Activated CD8-positive, alpha-beta memory T cell treated with anti-CD3 and anti-CD28 coated beads, Interleukin-2, amount 50 U/mL, for 24 hours (primary cell): ENCODE results near the gene AIFM3.

ENCODE experiments used
- DNase-seq: peaks from one replicate; pipeline ENCODE4 v3.0.0-alpha.2; 2020; ENCODE audit errors: extremely low read depth

The AIFM3 gene

DNA sequence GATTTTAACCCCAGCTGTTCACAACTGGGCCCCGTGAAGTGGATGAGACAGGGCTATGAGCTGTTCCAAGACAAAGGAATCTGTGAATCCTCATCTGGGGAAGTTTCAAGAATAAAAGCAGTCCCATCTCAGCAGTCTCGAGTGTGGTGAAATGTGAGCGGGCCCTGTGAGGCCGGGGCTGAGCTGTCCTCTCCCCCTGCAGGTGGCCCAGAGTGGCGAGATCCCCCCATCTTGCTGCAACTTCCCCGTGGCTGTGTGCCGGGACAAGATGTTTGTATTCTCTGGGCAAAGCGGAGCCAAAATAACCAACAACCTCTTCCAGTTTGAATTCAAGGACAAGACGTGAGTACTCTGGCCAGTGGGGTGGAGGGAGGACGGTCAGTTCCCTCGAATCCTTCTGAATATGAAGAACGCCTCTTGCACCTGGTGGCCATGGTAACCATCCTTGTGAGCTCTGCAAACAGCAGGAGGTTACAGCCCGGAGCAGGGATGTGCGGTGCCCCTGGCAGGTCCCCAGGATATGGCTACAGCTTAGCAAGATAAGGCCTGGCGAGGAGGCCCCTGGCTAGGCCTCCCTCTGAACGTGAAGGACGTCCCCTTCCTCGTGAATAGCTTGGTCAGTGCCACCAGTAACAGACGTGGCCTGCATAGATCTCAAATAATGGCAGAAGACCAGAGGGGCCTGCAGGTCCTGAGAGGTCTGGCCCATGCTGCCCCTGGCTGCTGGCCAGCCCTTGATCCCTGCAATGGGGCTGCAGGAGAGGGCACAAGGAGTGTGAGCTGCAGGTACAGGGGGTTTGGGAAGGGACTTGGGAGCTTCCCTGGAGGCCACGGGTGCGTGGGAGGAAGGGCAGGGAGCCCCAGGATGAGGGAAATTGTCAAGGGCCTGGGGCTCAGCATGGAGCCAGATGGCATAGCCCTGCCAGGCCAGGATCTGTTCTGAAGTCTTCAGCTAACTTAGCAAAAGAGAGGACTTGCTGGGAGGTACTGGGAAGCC lies 23.4 kb downstream of the AIFM3 start:
- DNase-seq = no peak

DNA sequence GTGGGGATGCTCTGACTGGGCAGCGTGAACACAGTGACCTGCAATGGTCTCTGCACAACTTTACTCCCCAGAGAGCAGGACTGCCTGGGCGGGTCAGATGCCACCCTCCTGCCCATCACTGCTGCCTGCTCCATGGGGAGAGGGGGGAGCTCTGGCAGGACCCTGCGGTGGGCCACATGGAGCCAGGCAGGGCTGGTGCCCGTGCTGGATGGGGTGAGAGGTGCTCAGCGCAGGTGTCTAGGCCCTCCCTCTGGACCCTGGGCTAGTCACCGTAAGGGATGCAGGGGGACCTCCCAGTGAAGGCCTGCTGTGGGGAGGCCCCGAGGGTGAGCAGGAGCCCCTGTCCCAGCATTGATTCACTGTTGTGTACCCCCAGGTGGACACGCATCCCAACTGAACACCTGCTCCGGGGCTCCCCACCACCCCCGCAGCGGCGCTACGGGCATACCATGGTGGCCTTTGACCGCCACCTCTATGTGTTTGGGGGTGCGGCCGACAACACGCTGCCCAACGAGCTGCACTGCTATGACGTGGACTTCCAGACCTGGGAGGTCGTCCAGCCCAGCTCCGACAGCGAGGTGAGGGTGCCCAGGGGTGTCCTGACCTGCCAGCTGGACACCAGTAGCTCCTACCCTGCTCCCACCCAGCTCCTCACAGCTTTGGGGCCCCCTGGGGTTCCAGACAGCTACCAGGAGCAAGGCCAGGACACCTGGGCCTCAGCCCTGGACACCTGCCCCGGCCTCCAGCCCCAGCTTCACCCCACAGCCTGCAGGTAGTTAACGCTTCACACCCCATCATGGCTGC lies 24.4 kb downstream of the AIFM3 start:
- no peak for DNase-seq

DNA sequence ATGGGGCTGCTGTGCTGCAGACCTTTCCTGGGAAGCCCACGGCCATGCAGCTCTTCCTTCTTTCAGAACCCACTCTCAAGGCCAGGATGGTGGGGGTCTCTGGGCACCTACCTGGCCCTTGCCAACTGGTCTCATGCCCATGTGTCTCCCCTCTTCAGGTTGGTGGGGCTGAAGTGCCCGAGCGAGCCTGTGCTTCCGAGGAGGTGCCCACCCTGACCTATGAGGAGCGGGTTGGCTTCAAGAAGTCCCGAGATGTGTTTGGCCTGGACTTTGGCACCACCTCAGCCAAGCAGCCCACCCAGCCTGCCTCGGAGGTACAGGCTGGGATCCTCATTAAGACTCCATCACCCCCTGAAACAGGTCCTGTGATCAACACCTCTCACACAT lies 25.0 kb downstream of the AIFM3 start:
- no peak for DNase-seq

DNA sequence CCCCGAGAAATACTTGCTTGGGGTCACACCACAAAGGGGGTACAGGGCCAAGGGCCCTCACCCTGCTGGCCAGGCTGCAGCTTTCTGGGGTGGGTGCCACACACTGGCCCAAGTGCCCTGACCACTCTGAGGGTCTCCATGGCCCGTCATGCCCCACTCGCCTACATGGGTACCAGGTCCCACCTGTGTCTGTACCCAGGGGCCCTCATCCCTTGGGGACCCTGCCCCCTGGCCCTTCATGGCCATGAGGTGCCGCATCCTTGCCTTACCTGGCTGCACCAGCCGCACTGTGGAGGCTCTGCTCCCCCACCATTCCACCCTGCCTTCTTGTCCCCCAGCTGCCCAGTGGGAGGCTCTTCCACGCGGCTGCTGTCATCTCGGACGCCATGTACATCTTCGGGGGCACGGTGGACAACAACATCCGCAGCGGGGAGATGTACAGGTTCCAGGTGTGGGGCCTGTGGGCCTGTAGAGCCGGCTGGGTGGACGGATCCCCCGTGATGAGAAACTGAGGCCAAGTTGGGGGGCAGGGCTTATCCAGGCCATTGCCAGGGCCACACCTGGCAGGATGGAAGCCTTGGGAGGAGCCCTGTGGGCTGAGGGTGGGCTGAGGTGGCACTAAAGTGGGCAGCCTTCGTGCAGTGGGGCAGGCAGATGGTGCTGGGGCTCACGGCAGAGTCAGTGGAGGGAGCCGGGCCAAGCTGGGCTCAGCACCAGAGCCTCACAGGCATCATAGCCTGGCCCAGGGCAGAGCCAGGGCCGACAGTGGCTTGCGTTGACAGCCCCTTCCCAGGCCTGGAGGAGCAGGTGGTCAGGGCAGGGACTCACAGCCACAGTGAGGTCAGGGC lies 25.6 kb downstream of the AIFM3 start:
- no peak for DNase-seq

DNA sequence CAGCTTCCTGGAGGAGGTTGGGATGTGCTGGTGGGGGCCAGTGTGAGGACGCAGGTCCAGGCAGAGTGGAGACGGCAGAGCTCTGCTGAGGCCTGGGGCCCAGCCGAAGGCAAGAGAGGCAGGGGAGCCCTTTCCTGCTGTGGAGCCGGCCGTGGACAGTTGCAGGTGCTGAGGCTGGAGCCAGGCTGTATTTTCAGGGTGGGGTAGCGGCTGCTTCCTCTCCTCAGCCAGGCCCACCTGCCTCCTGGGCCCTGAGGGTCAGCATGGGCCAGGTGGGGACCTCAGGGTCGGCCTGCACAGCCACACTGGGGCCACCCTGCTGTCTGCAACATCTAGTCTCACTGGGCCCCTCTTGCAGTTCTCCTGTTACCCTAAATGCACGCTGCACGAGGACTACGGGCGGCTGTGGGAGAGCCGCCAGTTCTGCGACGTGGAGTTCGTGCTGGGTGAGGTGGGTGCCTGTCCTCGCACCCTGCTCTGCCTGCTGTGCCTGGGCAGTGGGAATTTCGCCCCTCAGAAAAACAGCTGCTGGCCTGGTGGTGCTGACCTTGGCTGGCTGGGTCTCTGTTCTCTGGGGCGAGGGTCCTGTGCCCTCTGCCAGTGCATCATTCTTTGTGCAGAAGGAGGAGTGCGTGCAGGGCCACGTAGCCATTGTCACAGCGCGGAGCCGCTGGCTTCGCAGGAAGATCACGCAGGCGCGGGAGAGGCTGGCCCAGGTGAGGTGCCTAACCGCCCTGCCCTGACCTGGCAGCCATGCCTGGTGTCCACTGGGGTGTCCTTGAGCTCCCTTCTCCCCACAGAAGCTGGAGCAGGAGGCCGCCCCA lies 26.5 kb downstream of the AIFM3 start:
- no peak for DNase-seq

DNA sequence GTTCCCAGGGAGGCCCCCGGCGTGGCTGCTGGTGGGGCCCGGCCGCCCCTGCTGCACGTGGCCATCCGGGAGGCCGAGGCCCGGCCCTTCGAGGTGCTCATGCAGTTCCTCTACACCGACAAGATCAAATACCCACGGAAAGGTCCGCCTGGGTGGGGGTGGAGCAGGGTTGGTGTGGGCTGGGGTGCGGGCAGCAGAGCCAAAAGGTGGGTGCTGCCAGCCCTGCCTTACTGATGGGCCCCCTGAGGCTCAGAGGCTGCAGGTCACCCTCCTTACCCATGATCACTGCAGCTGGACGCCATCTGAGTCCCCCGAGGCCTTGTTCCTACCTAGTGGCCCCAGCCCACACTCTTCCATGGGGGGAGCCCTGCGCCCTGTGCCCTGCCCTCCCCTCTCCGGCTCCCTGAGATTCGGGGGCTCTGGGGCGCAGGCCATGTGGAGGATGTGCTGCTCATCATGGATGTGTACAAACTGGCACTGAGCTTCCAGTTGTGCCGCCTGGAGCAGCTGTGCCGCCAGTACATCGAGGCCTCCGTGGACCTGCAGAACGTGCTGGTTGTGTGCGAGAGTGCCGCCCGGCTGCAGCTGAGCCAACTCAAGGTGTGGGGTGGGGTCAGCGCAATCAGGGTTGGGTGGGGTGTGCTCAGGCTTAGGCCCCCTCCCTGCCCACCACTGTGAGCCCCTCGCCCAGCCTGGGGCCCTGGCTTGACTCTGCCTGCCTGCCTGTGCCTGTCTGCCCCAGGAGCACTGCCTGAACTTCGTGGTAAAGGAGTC lies 27.3 kb downstream of the AIFM3 start:
- no peak for DNase-seq

DNA sequence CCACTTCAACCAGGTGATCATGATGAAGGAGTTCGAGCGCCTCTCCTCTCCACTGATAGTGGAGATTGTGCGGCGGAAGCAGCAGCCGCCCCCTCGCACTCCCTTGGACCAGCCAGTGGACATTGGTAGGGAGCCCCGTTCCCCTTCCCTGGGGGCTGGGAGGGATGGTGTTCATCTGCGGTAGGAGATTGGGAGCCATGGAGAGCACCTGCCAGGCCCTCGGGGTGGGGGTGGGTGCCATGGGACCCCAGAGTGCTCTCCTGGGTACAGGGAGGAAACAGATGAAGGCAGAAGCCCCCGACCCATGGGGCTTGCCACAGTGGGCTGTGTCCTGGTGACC lies 27.8 kb downstream of the AIFM3 start:
- no peak for DNase-seq

DNA sequence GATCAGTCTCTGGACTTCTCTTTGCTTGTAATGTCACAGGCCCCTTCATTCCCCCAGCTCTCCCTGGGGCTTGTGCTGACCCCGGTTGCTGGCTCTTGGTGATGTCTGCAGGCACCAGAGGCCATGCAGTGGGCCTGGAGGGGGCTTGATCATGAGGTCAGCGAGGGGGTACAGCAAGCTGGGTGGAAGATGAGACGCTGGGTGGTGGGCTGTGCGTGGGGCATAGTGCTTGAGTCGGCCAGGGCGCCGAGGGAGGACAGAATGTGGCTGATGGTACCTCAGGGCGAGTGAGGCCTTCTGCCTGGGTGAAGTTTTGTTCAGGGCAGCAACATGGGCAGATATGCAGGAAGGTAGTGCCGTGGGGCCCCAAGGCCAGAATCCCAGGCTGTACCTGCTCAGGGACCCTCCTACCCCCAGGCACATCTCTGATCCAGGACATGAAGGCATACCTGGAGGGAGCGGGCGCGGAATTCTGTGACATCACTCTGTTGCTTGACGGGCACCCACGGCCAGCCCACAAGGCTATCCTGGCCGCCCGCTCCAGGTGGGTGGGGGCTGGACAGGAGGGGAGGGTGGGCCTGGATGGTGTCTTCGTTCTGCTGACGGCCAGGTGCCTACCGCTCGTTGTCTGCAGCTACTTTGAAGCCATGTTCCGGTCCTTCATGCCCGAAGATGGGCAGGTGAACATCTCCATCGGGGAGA lies 28.4 kb downstream of the AIFM3 start:
- no peak for DNase-seq

DNA sequence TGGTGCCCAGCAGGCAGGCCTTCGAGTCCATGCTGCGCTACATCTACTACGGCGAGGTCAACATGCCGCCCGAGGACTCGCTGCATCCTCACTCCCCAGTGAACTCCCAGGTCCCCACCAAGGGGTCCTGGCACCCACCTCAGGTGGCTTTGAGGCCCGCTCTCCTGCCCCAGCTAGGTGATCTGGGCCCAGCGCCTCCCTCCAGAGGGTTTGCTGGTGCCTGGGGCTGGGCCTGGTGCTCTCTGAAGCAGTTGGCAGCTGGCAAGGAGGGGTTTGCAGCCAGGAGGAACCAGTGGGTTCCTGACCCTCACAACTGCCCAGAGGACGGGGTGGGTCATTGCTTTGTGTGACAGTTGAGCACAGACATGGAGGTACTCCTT lies 29.0 kb downstream of the AIFM3 start:
- DNase-seq = no peak

DNA sequence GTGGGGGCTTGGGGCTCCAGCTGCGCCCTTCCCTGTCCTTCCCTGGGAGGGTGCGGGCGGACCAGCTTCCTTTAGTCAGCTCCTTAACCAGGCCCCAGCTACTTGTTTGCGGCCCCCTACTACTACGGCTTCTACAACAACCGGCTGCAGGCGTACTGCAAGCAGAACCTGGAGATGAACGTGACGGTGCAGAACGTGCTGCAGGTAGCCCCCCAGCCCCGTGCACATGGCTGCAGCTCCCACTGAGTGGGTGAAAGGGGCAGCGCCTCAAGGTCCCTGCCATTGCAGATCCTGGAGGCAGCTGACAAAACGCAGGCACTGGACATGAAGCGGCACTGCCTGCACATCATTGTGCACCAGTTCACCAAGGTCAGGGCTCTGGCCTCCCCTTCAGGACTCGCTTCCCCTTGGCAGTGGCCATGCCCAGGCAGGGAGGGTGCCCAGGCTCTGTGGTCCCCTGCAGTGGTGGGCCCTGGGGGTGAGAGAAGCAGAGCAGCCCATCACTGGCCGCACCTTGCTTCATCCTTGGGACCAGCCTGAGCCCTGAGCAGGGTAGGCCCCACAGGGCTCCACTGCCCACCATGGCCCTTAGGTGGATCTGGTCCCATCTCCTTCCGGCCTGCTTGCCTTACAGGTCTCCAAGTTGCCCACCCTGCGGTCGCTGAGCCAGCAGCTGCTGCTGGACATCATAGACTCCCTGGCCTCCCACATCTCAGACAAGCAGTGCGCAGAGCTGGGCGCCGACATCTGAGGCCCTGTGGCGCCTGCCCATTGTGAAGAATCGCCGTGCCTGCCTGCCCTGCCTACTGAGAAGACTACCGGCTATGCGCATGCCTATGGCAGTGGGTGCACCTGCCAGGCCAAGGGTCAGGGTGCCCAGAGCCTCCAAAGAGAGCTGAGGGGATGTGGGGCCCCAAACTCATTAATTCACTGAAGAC lies 29.8 kb downstream of the AIFM3 start:
- no peak for DNase-seq

DNA sequence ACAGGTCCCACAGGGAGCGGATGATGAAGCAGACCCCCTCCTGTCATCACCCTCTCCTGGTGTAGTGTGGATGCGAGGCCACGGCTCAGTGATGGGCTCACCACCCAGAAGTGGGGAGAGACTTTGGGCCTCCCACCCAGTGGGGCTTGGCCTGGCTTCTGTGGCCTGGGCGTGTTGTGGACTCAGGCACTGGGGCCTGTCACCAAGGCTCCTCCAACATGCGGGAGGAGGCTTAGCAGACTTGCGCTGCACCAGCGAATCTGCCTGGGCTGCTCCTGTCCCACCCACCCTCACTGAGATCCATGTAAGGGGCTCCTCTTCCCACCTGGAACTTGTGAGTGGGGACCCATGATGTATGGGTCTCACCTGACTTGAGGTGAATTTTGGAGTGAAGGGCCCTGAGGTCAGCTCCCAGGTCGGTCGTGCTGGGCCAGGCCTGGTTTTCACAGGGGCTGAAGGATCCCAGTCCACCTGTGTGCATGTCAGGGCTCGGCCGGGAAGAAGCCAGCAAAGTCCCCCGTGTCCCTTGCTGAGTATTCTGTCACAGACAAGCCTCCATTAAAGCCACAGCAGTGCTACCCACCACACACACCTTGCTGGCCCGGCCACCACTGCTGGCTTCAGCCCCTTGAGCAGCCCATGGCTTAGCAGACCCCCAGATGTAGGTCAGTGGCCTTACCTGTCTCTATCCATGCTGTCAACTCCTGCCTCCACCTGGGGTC lies 30.6 kb downstream of the AIFM3 start:
- DNase-seq = no peak

DNA sequence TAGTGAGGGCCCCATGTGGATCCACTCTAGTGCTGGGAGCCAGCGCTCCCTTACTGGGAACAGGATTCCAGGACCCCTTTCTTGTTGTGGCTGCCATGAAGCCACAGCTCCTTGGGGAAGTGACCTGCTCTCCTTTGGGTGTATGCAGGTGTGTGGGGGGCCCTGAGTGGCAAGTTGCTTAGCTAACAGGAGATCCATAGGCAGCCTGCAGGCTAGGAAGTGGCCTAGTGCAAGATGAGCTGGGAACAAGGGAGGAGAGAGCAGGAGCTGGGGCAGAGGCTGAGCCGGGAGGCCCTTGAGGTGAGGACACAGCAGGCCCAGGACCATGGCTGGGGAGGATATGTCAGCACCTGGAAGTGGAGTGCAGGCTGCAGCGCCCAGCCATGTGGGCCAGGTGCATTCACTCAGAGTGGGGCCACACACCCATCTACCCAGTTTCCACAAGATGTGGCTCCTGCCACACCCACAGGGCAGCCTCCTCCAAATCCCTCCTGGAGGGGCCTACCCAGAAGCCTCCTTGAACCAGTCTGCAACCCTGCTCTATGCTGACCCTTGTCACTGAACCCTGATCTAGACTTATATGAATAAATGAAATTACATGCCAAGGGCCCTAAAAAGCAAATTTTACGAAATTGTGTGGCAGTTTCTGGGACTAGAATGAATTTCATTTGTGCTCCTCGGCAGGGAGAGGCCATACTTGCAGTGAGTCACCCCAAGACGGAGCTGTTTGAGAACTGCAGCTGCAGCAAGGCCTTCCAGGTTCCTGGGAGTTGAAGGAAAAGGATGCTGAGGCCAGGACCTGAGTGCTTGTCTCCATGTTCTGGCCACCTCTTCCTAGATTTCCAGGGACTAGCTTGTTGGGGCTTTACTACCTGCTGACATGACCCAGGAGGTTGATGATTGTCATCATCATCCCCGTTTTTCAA lies 31.6 kb downstream of the AIFM3 start:
- DNase-seq = no peak

DNA sequence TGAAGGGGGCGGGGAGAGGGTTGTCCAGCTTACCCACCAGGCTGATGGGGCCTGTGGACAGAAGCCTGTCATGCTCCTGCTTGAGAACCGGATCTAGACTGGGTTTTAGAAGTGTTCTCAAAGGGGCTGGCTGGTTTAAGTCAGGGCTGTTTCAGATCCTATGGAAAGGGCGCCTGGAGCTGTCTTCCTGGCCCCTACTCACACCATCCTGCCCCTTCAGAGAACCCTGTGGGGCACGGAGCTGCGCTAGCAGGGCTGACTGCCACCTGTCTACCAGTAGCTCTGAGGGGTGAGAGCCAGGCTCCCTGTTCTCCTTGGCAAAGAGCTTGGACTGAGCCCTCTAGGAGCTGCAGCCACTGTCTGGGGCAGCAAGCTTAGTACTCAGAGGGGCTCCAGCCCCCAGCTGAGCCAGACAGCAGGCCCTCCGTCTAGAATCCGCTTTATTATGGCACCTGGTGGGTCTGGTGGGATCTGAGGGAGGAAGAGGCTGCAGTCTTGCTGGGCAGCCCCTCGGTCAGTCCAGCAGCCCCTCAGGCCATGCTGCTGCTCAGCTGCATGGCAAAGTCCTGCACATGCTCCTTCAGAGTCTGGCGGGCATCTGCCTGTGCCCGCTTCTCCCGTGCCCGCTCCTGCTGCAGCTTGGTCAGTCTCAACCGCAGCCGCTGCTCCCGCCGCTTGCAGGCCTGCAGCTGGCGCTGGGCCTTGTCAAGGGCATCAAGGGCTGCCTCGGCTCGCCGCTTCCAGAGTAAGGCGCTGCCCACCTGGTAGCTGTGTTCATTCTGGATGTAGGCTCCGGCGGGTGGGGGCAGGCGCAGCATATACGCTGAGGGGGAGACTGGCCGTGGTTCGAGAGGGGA lies 32.5 kb downstream of the AIFM3 start:
- no peak for DNase-seq

DNA sequence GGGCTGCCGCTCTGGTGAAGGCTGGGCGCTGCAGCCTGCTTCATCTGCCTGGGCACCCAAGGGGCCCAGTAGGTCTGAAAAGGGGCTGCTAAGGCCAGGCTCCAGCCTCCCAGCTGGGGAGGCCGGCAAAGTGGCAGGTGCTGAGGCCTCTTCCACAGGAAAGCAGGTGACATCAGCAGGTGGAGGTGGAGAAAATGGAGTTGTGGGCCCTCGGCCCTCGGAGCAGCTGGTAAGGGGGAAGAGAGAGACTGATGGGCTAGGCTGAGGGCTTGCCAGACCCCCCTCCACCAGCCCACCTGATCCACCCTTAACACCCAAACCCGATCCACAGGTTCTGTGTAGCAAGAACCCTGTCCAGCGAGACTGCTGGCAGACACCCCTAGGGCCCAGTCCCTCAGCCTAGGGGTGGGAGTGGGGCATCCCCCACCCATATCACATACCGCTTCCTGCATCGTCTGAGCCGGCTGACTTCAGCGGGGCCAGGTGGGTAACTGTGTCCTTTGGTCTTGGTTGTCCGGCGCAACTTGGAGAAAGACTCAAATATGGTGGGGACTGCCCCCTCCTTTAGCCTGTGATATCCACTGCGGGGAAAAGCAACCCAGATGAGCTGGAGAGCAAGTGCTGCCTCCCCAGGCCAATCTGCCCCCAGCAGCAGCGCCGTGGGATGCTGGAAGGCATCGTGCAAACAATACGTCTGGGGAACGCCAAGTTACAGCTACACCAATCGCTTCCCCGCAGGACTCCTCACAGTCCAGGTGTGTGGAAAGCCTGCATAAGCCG lies 33.3 kb downstream of the AIFM3 start:
- no peak for DNase-seq

DNA sequence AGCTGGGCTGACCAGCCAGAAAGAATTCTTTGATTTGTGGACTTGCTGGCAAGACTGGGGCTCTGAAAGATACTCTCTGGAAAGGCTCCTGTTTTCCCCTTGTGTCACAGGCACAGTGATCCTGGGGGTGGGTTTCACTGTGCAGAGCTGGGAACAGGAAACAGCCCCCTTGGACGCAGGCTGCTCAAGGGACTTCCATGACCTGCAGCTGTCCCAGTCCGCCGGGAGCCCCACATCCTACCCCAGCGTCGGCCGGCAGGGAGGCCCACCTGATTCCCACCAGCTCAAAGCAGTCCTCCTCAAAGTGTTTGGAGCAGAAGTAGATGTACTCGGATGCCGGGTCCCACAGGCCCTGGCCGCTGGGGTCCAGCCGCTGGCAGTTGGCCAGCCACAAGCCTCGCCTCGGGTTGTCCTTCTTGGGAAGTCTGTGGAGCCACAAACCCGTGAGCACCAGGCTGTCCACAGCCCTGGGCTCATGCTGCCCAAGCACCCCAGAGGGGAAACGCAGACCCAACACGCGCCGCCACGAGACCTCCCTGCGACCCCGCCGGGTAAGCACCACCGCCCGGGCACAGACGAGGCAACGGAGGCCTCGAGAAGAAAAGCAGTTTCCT lies 34.0 kb downstream of the AIFM3 start:
- no peak for DNase-seq
